ENCODE measurements around the gene KLHL12.

The KLHL12 gene

GRCh38 chr1:202926581-202927491 is at the start of gene KLHL12:
TSS of gene KLHL12 (minus strand) at chr1:202927234. CDS start at chr1:202925162, 2,072 bp downstream.
- peak; percentile 91 to 94 for DNase-seq (ENCODE audit: low read depth in 1 of 2, low spot score in 1 of 2)

DNA sequence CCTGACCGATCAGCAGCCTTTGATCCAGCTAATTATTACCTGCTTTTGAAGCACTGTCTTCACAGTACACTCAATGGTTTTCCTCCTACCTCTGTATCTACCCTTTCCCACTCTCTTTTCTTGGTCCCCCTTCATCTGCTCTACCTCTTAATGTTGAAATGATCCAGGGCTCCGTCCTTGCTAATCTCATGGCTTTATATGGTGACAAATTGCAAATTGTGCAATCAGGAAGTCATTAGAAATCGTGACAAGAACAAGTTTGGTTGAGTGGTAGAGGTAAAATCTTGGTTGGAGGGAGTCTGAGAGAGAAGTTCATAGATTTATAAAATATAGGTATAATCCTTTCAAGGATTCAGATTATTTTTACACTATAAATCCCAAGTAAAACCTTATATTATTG is 49.6 kb upstream of the KLHL12 start:
- no peak for DNase-seq (ENCODE audit: low read depth in 1 of 2, low spot score in 1 of 2)

GRCh38 chr1:202974856-202975255 is 47.8 kb upstream of the KLHL12 start:
- DNase-seq (ENCODE audit: low read depth in 1 of 2, low spot score in 1 of 2): no peak

DNA sequence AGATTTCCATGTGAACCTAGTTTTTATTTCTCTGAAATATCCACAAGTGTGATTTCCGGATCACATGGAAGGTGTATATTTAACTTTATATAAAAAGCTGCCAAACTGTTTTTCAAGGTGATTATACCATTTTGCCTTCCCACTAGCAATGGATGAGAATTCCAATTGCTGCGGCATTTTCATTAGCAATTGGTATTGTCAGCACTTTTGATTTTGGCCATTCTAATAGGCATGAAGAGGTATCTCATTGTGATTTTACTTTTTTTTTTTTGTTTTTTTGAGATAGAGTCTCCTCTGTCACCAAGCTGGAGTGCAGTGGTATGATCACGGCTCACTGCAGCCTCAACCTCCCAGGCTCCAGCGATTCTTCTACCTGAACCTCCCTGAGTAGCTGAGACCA is 45.0 kb upstream of the KLHL12 start:
- no peak for DNase-seq (ENCODE audit: low read depth in 1 of 2, low spot score in 1 of 2)

DNA sequence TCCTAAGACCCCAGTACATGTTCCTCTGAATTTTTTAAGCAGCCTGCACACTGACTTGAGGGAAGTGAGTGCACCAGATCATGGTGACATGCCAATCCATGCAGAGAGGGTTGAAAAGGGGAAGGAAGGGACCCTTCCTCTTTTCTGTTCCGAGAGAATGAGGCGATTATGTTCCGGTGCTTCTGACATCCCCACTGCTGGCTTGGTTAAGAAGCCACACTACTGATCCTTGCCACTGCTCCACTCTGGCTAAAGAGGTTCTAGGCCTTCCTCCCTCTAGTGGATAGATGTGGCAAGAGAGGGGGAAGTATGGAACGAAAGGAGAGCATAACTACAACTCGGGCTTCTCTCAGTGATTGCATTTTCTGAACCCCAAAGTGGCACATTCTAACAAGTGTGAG is 41.9 kb upstream of the KLHL12 start:
- peak in 1 of 2 donors; percentile 30 for DNase-seq (ENCODE audit: low read depth in 1 of 2, low spot score in 1 of 2)

DNA sequence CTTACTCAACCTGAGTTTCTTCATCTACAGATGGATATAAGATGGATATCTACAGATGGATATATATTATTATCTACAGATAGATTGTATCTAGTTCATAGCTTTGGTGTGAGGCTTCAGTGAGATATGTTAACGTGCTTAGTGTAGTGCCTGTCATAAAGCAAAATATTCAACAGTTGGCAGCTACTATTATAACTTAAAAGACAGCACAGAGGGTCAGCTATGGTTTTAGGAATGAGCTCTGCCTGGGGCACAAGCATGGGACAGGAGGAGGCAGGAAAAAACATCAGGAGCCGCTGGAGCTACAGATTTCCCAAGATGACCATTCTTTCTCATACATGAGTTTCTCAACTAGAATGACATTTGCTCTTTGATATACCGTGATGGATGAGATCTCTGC is 41.3 kb upstream of the KLHL12 start:
- no peak for DNase-seq (ENCODE audit: low read depth in 1 of 2, low spot score in 1 of 2)

DNA sequence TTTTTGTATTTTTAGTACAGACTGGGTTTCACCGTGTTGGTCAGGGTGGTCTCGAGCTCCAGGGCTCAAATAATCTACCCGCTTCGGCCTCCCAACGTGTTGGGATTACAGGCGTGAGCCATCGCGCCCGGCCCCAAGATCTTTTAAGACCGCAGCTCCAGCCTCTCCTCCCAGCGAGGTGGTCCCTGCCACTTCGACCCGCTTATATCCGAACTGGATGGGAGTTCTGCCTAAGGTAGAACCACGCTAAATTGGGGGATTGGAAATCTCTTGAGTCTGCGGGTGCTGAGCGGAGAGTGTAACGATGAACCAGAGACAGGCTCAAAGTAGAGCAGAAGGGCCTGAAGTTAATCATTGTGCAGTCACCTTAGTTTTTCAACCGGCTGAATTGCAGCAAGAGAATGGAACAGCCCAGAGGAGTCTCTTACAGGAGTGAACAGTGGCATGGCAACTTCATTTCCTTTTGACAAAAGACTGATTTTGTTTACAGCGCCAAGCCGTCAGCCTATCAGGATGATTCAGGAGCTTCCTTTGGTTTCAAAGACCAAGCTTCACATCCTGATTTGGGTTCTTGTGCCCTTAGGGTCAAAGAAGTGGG is 40.7 kb upstream of the KLHL12 start:
- DNase-seq (ENCODE audit: low read depth in 1 of 2, low spot score in 1 of 2): no peak

DNA sequence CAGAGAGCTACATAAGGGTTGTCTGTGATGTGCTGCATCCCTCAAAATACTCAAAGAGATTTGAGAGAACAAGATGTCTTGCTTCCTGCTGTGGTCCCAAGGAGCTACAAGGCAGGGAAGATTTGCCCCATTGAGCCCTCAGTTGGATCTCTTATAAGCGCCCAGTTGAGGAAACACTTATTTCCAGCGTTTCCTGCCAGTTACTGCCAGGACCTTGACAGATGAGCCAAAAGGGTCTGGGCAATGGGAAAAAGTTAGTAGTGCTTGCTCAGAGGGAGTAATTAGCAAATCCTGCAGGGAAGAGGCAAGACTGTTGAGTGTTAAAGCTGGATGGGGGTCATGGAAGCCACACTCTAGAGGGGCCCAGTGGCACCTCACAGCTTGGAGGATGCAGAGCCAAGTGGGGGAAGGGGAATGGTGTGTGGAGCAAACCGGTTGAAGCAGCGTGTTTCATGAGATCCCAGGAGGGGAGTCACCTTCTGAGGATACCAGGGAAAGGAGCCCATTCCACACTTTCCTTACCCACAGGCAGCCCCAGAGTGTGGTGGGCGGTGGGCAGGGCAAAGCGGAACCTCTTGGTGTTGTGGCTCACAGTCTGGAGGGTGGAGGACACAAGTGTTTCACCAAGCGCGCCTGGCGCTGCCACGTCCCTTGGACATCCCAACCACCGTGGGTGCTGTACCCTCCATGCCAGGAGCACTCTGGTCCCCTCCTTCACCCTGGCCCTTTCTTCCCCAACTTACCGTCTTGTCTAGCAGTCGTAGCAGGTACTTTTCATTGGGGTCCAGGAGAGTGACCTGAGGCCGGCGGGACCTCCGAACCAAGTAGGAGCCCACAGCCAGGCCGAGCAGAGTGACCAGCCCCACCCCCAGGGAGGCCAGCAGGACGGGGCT is 39.2 kb upstream of the KLHL12 start:
- no peak for DNase-seq (ENCODE audit: low read depth in 1 of 2, low spot score in 1 of 2)

DNA sequence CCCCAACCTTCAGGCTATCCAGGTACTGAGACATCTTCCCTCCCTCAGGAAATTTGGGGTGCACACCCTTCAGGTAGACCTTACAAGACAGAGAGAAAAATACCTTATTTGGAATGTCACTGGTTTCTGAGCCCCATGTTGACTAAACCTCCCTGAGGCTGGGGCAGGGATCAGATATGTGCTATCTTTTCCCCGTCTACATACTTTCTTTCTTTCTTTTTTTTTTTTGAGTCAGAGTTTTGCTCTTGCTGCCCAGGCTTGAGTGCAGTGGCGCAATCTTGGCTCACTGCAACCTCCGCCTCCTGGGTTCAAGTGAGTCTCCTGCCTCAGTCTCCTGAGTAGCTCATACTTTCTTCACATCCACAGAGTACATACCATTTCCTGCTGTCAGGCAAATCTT is 38.4 kb upstream of the KLHL12 start:
- no peak for DNase-seq (ENCODE audit: low read depth in 1 of 2, low spot score in 1 of 2)

GRCh38 chr1:202964791-202965410 is 37.9 kb upstream of the KLHL12 start:
- no peak for DNase-seq (ENCODE audit: low read depth in 1 of 2, low spot score in 1 of 2)

DNA sequence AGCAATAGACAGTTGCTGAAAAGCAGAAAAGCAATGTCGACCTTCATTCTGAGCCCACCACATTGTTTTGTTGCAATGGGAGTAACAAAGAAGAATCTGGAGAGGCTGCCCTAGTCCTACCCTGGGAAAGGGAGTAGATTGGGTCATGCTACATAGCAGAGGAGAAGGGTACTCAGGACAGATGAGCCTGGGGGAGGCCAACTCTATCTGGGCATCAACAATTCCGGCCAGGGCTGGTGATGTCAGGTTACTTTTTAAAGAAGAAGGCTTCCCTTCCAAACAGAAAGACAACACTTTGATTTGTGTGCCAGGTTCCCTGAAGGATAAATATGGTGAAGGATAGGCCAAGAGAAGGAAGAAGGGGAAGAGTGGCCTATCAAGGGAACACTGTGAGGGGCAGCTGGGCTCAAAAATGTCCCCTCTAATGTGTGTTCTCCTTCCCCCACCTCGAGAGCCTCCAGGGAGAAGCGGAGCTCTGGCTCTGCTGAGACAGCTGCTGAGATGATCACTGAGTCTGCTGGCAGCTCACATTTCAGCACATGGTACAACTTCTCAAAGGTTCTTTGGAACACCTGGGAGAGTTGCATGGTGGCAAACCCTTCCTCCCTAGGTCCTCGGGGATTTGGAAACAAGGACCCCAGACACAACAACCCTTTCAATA is 34.3 kb upstream of the KLHL12 start:
- DNase-seq (ENCODE audit: low read depth in 1 of 2, low spot score in 1 of 2): no peak

DNA sequence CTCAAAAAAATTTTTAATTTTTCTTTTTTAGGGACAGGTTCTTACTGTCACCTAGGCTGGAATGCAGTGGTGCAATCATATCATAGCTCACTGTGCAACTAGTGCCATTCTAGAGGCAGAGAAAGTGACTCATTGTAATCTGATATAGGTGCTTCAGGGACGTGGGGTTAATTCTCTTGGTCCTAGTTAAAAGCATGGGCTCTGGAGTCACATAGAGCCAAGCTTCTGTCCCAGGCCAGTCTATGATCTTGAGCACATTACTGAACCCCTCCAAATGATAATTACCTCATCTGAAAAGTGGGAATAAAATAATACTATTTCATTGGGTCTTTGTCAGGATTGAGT is 32.2 kb upstream of the KLHL12 start:
- no peak for DNase-seq (ENCODE audit: low read depth in 1 of 2, low spot score in 1 of 2)

DNA sequence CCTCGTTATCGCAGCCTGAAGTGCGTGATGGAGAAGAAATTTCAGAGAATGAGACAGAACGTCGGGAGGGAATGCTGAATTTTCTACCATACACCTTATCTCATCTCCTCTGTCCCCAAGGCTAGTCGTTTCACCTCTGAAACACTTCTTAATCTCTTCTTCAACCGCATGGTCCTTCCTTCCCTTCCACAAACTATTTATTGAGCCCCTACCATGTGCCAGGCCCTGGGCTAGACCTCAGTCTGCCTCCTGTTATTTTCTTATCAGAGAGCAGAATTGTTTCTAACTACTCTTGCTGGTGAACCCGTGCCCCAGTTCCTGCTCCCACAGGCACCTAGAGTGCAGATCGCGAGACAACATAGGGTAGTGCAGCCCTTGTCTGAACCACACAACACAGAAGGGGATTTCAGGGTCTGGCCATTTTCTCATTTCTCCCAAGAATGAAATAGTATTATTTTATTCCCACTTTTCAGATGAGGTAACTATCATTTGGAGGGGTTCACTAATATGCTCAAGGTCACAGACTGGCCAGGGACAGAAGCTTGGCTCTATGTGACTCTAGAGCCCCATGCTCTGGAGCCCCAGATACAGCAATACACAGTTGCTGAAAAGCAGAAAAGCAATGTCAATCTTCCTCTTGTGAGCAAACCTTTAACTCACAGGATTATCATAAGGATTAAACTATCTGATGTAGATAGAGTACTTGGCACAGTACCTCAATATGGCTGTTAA is 31.7 kb upstream of the KLHL12 start:
- DNase-seq (ENCODE audit: low read depth in 1 of 2, low spot score in 1 of 2): no peak

GRCh38 chr1:202957733-202958543 is 30.9 kb upstream of the KLHL12 start, which contains the start of gene ADIPOR1:
TSS of gene ADIPOR1 (minus strand) at chr1:202958312. CDS start at chr1:202951070, 7,242 bp downstream.
- peak; percentile 87 for DNase-seq (ENCODE audit: low read depth in 1 of 2, low spot score in 1 of 2)

DNA sequence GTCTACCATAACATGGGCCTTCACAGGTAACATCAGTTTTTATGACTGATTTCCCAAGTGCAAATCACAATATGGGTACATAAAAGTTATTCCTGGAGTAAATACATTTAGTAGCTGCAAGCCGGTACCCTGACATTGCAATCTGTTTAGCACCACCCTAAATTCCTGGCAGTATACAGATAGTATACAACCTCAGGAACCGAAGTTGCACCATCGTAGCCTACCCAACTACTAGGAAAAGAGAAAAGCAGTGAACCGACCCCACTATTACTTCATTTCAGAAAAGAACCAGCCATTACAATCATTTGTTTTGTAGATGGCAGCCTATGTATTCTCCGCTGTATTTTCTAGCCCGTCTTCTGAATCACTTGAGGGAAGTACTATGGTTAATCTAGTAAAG is 29.9 kb upstream of the KLHL12 start:
- no peak for DNase-seq (ENCODE audit: low read depth in 1 of 2, low spot score in 1 of 2)

DNA sequence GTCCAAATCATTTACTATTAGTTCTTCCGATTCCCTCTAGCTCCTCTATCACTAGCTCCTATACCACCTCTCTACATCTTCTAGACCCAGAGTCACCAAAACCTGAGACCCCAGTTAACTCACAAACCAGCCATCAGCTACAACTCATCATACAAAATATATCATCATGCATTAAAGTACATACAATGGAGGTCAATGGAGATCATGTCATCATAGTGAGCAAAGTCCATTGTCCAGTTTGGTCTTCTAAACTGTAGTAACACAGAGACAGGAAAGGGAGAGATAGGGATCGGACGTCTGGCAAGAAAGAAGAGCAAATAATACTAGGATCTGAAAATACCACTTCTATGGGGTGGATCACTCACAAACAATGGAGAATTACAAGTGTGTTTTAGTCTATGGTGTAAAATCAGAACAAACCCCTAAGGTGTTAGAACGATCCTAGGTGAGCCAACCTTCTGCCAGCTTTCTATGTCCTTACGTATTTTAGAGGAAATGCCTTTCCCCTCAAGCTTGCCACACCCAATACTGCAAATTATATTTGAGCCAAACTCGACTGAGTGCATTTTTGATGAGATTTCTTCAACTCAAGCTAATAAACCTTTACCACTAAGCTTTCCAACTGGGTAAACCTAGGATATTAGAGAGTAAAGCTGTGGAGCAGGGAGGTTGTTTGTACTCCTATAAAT is 27.2 kb upstream of the KLHL12 start:
- no peak for DNase-seq (ENCODE audit: low read depth in 1 of 2, low spot score in 1 of 2)

DNA sequence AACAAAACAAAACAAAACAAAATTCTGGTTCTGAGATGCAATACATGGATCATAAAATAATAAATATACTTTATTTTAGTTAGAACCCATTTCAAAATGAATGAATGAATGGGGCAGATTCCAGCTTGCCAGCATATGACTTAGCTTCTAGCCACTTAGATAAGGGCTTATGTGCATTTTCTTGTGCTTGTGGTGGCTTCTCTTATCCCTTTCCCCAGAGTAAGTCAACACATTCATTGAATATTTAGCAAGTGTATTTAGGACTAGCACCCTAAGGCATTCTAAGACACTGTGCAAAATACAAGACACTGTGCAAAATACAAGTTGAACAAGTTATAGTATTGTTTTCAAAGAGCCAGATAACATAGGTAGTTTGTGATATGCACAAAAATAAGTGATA is 26.4 kb upstream of the KLHL12 start:
- DNase-seq (ENCODE audit: low read depth in 1 of 2, low spot score in 1 of 2): no peak

- no peak for DNase-seq (ENCODE audit: low read depth in 1 of 2, low spot score in 1 of 2)
Observed at GRCh38 chr1:202952818-202953217, 25.8 kb upstream of the KLHL12 start.

GRCh38 chr1:202952099-202952498 is 25.1 kb upstream of the KLHL12 start:
- no peak for DNase-seq (ENCODE audit: low read depth in 1 of 2, low spot score in 1 of 2)

All from activated CD4-positive, alpha-beta T cell treated with anti-CD3 and anti-CD28 coated beads, Interleukin-2, amount 50 U/mL, for 24 hours (primary cell).